Stimulated activated CD8-positive, alpha-beta memory T cell treated with anti-CD3 and anti-CD28 coated beads, Interleukin-4, amount 100 ng/mL, for 4 hours (primary cell): ENCODE results near the gene DHRS7.
"Not testable (repeated sequence)": the region's sequence is repeated elsewhere in the genome, so short reads cannot be mapped to it uniquely, and the experiment has no call there.

Experiments
- DNase-seq, 2 donors: peaks; one replicate each; pipeline ENCODE4 v3.0.0-alpha.2; 2020; ENCODE audit warnings: low read depth in 2 of 2, low spot score in 1 of 2

DHRS7 gene

GRCh38 chr14:60134702-60135101 lies 30.5 kb downstream of the DHRS7 start:
- no peak for DNase-seq

GRCh38 chr14:60133487-60133886 lies 31.7 kb downstream of the DHRS7 start:
- no peak for DNase-seq

- no peak for DNase-seq
Measured at GRCh38 chr14:60125918-60126317, 39.3 kb downstream of the DHRS7 start.

GRCh38 chr14:60116181-60116580 lies 49.0 kb downstream of the DHRS7 start:
- no peak for DNase-seq

GRCh38 chr14:60114881-60115280 lies 50.3 kb downstream of the DHRS7 start:
- DNase-seq = no peak

GRCh38 chr14:60111732-60112131 lies 53.5 kb downstream of the DHRS7 start:
- DNase-seq = no peak

- DNase-seq = no peak
Measured at GRCh38 chr14:60107477-60107876, 57.7 kb downstream of the DHRS7 start.

GRCh38 chr14:60106339-60106738 lies 58.9 kb downstream of the DHRS7 start:
- DNase-seq = no peak

GRCh38 chr14:60102389-60102788 lies 62.8 kb downstream of the DHRS7 start:
- no peak for DNase-seq

- no peak for DNase-seq
Measured at GRCh38 chr14:60101786-60102185, 63.4 kb downstream of the DHRS7 start.

- not testable (repeated sequence) for DNase-seq
Measured at GRCh38 chr14:60099855-60100254, 65.3 kb downstream of the DHRS7 start.

GRCh38 chr14:60097974-60098373 lies 67.2 kb downstream of the DHRS7 start:
- DNase-seq = no peak

- no peak for DNase-seq
Measured at GRCh38 chr14:60095781-60096450, 69.3 kb downstream of the DHRS7 start.

GRCh38 chr14:60095231-60095630 lies 70.0 kb downstream of the DHRS7 start:
- no peak for DNase-seq

- DNase-seq = no peak
Measured at GRCh38 chr14:60094306-60094897, 70.8 kb downstream of the DHRS7 start.
